Brain microvascular endothelial cell (primary cell): Measurements from ENCODE around the gene ORM2.

Experiments used
- DNase-seq: peaks from one replicate; pipeline ENCODE4 v3.0.0-alpha.2; 2020
- H3K27ac ChIP-seq: fragments of 250-450 bp; sonication (Bioruptor Pico); 2 replicates; pipeline ENCODE4 v1.5.1; 2020; ENCODE audit warnings: mild to moderate bottlenecking, moderate library complexity
- H3K27me3 ChIP-seq: fragments of 250-450 bp; sonication (Bioruptor Pico); replicated peaks from 2 replicates; pipeline ENCODE4 v1.5.1; 2020; ENCODE audit warnings: mild to moderate bottlenecking
- H3K36me3 ChIP-seq: fragments of 250-450 bp; sonication (Bioruptor Pico); replicated peaks from 2 replicates; pipeline ENCODE4 v1.5.1; 2020; ENCODE audit warnings: mild to moderate bottlenecking
- H3K4me3 ChIP-seq: 2 replicates; pipeline ENCODE4 v1.5.1; 2011; ENCODE audit warnings: low read depth, mild to moderate bottlenecking, control low read depth, low read length, moderate library complexity
- CTCF ChIP-seq: IDR thresholded peaks from 2 replicates; pipeline ENCODE4 v1.5.1; 2011; ENCODE audit warnings: low read depth, mild to moderate bottlenecking, moderate library complexity, low read length, control low read depth, inconsistent platforms; ENCODE audit errors: missing control alignments
- in situ Hi-C: cut with HindIII; loops from 2 replicates; pipeline ENCODE4 v1.10.0; 2017; ENCODE audit warnings: low sequenced_read_pairs, low pct_ligation_motif_present

ORM2 gene

DNA sequence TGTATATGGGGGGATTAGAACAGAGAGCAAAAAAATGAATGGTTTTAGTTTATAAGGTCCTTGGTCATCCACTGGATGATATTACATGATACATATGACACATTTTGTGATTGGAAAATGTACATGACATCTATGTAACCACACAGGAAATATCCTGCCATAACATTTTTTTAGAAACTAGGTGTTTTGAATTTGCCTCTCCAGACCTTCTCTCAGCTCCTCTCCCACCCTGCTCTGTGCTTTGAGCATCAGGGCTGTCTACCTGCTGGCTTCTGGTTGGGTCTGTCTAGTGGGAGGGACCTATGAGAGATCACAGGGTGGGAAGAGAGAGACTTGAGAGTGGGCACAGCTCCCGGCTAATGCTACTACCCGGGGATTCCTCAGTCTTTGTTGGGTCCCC is 33.8 kb downstream of the ORM2 start:
- peak overlapping the region; percentile 26 for H3K27ac ChIP-seq
- H3K36me3 ChIP-seq: peaks cover 53% of the 10 kb centered on the region
- in situ Hi-C loops: no loop called here
- H3K27me3 ChIP-seq: no peaks in the 10 kb centered on the region
- DNase-seq: no peak
- TF ChIP-seq CTCF: no peak
- H3K4me3 ChIP-seq: no peak overlapping the region

GRCh38 chr9:114364134-114365041 is 34.7 kb downstream of the ORM2 start:
- TF ChIP-seq CTCF: no peak
- H3K27me3 ChIP-seq: no peaks in the 10 kb centered on the region
- DNase-seq: peak; percentile 49
- in situ Hi-C loops: no loop called here
- peak overlapping the region; percentile 74 for H3K27ac ChIP-seq
- peaks cover 47% of the 10 kb centered on the region for H3K36me3 ChIP-seq
- no peak overlapping the region for H3K4me3 ChIP-seq

- DNase-seq: no peak
- H3K36me3 ChIP-seq: peaks cover 39% of the 10 kb centered on the region
- no peak for TF ChIP-seq CTCF
- H3K27me3 ChIP-seq: no peaks in the 10 kb centered on the region
- in situ Hi-C loops: no loop called here
- H3K4me3 ChIP-seq: no peak overlapping the region
- H3K27ac ChIP-seq: no peak overlapping the region
Measured at GRCh38 chr9:114365194-114365593, 35.5 kb downstream of the ORM2 start.

GRCh38 chr9:114366334-114367128 is 36.9 kb downstream of the ORM2 start:
- TF ChIP-seq CTCF: no peak
- H3K27me3 ChIP-seq: no peaks in the 10 kb centered on the region
- H3K4me3 ChIP-seq: no peak overlapping the region
- peak overlapping the region; percentile 23 for H3K27ac ChIP-seq
- in situ Hi-C loops: no loop called here
- DNase-seq: peak; percentile 73
- peaks cover 26% of the 10 kb centered on the region for H3K36me3 ChIP-seq

- TF ChIP-seq CTCF: no peak
- no peak for DNase-seq
- in situ Hi-C loops: no loop called here
- no peak overlapping the region for H3K27ac ChIP-seq
- no peak overlapping the region for H3K4me3 ChIP-seq
- H3K27me3 ChIP-seq: no peaks in the 10 kb centered on the region
- H3K36me3 ChIP-seq: peaks cover 18% of the 10 kb centered on the region
Measured at GRCh38 chr9:114367366-114367765, 37.7 kb downstream of the ORM2 start.
